ENCODE results near the gene PRRC2A.
"Not testable (repeated sequence)": the region's sequence is repeated elsewhere in the genome, so short reads cannot be mapped to it uniquely, and the experiment has no call there.

Gene PRRC2A

GRCh38 chr6:31586008-31586407, 34.5 kb upstream of the PRRC2A start, which contains the start of gene LST1:
Gene LST1, plus strand, starts transcription at chr6:31586277. Its CDS starts 1,023 bp downstream, at chr6:31587300.
- no peaks in the 10 kb centered on the region for H3K9me3 ChIP-seq (ENCODE audit: control insufficient read depth, low read length)
- no peak for TF ChIP-seq CTCF (IDR thresholded peaks at IDR 0.05)
- no peak within 1 kb of the TSS for H3K4me3 ChIP-seq (ENCODE audit: low read depth, low read length)
- no peaks in the 10 kb centered on the region for H3K36me3 ChIP-seq (ENCODE audit: control insufficient read depth, insufficient read depth, low read length)
- H3K27me3 ChIP-seq (ENCODE audit: control insufficient read depth, insufficient read depth, low read length) = no peaks in the 10 kb centered on the region
- H2AFZ ChIP-seq = no peak within 1 kb of the TSS
- no peak within 1 kb of the TSS for H3K27ac ChIP-seq
- H3K4me1 ChIP-seq = no peaks in the 10 kb centered on the region
- no peak within 1 kb of the TSS for H3K9ac ChIP-seq
- H3K4me2 ChIP-seq (ENCODE audit: low read length) = no peak within 1 kb of the TSS
- H3K79me2 ChIP-seq = no peaks in the 10 kb centered on the region

GRCh38 chr6:31586599-31587281, 33.8 kb upstream of the PRRC2A start:
- no peaks in the 10 kb centered on the region for H3K9me3 ChIP-seq (ENCODE audit: control insufficient read depth, low read length)
- no peaks in the 10 kb centered on the region for H3K4me1 ChIP-seq
- no peak overlapping the region for H3K4me2 ChIP-seq (ENCODE audit: low read length)
- no peaks in the 10 kb centered on the region for H3K27me3 ChIP-seq (ENCODE audit: control insufficient read depth, insufficient read depth, low read length)
- no peak overlapping the region for H3K9ac ChIP-seq
- H3K4me3 ChIP-seq (ENCODE audit: low read depth, low read length) = no peak overlapping the region
- no peak overlapping the region for H3K27ac ChIP-seq
- no peak overlapping the region for H2AFZ ChIP-seq
- no peaks in the 10 kb centered on the region for H3K79me2 ChIP-seq
- H3K36me3 ChIP-seq (ENCODE audit: control insufficient read depth, insufficient read depth, low read length) = no peaks in the 10 kb centered on the region
- no peak for TF ChIP-seq CTCF (IDR thresholded peaks at IDR 0.05)

- Histone ChIP-seq H3K27ac (no peak overlapping the region), H2AFZ (no peak overlapping the region), H3K4me2 (ENCODE audit: low read length) (no peak overlapping the region), H3K36me3 (ENCODE audit: control insufficient read depth, insufficient read depth, low read length) (no peaks in the 10 kb centered on the region), H3K4me3 (ENCODE audit: low read depth, low read length) (no peak overlapping the region), H3K9ac (no peak overlapping the region), H3K4me1 (no peaks in the 10 kb centered on the region), H3K79me2 (no peaks in the 10 kb centered on the region), H3K27me3 (ENCODE audit: control insufficient read depth, insufficient read depth, low read length) (no peaks in the 10 kb centered on the region), H3K9me3 (ENCODE audit: control insufficient read depth, low read length) (no peaks in the 10 kb centered on the region)
- TF ChIP-seq CTCF (IDR thresholded peaks at IDR 0.05) = no peak
These were observed 32.4 kb upstream of the PRRC2A start for GRCh38 chr6:31587791-31588777.

- Histone ChIP-seq H3K9me3 (ENCODE audit: control insufficient read depth, low read length) (no peaks in the 10 kb centered on the region), H3K36me3 (ENCODE audit: control insufficient read depth, insufficient read depth, low read length) (no peaks in the 10 kb centered on the region), H2AFZ (no peak overlapping the region), H3K79me2 (no peaks in the 10 kb centered on the region), H3K27me3 (ENCODE audit: control insufficient read depth, insufficient read depth, low read length) (no peaks in the 10 kb centered on the region), H3K4me1 (no peaks in the 10 kb centered on the region), H3K4me3 (ENCODE audit: low read depth, low read length) (no peak overlapping the region), H3K27ac (no peak overlapping the region), H3K9ac (no peak overlapping the region), H3K4me2 (ENCODE audit: low read length) (no peak overlapping the region)
- TF ChIP-seq CTCF (IDR thresholded peaks at IDR 0.05) = no peak
These were observed 31.5 kb upstream of the PRRC2A start for GRCh38 chr6:31588871-31589650.

GRCh38 chr6:31590691-31591090, 29.8 kb upstream of the PRRC2A start:
- H3K9me3 ChIP-seq (ENCODE audit: control insufficient read depth, low read length); H3K9ac ChIP-seq; H3K4me1 ChIP-seq; H3K79me2 ChIP-seq; H3K27me3 ChIP-seq (ENCODE audit: control insufficient read depth, insufficient read depth, low read length); H3K4me2 ChIP-seq (ENCODE audit: low read length); H3K36me3 ChIP-seq (ENCODE audit: control insufficient read depth, insufficient read depth, low read length); H2AFZ ChIP-seq; H3K4me3 ChIP-seq (ENCODE audit: low read depth, low read length); H3K27ac ChIP-seq: not testable (repeated sequence)
